SHP77 treated with DMSO at 0.1 percent for 48 hours (cell line): ENCODE results near the gene PCNX2.
A peak's percentile ranks its signal among the peaks of the same experiment; 100 is the strongest.

ENCODE experiments used
- DNase-seq: peaks from one replicate; lab custom pipeline; 2025; lab: John Stamatoyannopoulos, UW

The PCNX2 gene, protein sequence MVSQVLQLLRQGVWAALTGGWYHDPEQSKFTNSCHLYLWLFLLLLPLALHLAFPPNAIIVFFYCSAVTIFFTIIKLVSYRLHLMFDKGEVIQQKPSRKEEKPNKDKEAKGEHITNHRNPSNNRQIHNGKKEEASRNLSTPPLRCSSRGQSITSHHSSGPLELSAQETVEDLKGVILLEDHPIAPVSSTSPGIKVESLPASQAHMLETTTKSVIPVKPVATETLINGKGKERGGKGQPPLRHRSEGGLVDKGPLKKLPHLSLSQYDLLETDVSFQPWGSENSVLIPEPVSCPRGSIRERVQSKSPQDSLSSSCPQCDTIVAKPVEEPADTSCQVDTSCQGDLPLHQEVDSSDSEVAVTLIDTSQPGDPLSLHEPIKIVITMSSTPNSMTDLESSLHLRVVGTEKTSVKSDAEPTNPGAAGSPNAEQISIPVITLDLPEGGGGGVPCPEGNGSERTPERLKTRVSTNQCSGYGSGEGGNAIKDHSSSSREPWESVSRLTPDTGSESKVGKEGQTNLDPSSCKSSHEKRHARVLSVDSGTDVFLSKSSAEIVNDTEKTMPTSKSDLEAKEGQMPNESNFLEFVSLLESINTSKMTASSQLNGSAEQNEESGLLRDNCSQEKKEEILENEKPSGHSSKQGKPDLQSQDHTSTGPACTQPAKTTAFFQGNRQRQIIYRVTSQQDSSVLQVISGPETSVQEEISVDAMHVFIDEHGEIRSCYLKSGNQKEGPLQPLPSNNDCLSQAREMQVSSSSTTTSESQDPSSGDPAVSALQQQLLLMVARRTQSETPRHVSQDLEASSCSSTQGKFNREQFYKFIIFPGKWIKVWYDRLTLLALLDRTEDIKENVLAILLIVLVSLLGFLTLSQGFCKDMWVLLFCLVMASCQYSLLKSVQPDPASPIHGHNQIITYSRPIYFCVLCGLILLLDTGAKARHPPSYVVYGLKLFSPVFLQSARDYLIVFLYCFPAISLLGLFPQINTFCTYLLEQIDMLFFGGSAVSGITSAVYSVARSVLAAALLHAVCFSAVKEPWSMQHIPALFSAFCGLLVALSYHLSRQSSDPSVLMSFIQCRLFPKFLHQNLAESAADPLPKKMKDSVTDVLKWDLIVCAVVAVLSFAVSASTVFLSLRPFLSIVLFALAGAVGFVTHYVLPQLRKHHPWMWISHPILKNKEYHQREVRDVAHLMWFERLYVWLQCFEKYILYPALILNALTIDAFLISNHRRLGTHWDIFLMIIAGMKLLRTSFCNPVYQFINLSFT (N-terminal part only)

DNA sequence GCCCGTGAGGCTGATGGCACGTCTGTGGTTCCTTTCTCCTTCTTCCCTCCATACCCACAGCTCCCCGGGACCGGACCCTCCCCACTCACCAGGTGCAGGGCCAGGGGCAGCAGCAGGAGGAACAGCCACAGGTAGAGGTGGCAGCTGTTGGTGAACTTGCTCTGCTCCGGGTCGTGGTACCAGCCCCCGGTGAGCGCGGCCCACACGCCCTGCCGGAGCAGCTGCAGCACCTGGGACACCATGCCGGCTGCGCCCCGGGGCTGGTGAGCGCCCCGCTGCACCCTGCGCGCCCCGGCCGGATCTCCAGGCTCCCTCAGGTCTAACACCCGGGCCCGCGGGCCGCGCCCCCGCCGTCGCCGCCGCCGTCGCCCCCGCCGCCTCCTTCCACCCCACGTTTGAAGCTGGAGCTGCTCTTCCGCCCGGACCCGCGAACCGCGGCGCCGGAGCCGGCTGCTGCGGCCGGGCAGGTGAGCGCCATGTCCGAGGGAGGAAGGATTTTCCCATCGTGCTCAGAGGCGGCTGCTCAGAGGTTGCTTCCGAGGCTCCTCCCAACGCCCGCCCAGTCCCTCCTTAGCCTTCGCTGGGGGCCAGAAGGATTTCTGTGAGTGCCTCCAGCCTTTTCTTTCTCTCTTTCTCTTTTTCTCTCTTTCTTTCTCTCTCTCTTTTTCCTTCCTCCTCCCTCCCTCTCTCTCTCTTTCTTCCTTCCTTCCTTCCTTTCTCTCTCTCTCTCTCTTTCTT is at the start of gene PCNX2:
Gene PCNX2 (minus strand): TSS at position 489 of the 738 bp plus-strand sequence. CDS start 247 bp downstream, at position 242.
- DNase-seq: peak; percentile 18

- no peak for DNase-seq
These were observed 47.7 kb upstream of the PCNX2 start for GRCh38 chr1:233343262-233343661.

DNA sequence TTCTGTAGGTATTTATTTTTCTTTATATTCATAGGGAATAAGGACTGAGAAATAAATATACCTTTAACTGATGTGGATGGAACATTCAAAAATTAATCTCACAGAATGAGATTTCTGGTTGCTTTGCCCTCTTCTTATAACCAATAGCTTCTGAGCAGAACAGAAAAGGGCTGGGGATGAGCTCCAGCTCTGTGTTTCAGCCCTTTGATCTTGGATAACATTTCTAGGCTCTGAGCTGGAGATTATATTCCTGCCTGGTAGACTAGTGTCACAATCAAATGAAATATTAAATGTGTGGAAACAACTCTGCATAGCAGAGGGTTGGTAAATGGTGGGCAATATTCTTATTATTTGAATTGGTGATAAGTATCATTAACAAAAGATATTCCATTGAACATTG is 46.6 kb upstream of the PCNX2 start:
- DNase-seq: no peak

DNA sequence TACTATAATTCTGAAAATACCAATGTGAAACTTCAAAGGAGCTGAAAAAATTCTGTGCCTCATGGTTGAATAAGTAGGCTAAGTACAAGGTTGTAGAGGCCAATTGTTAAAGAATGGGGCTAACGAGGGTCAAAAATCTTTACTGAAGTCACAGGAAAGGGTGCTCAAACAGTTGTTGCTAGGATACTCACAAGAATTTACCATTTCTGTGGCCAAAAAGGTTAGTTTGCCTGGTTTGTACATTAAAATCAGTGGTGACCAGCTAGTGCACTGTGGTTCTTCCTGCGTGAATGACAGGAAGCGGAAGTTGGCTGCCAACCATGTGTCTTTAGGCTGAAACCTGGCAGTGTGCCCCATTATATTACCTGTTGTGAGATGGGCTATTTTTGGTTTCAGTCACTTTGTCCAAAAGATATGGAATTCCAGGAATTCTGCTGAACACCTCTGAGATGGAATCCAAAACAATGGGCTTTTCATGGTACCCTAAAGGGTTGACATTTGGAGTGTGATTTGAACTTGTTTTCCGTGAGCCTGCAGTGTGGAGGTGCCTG is 45.5 kb upstream of the PCNX2 start:
- no peak for DNase-seq

DNA sequence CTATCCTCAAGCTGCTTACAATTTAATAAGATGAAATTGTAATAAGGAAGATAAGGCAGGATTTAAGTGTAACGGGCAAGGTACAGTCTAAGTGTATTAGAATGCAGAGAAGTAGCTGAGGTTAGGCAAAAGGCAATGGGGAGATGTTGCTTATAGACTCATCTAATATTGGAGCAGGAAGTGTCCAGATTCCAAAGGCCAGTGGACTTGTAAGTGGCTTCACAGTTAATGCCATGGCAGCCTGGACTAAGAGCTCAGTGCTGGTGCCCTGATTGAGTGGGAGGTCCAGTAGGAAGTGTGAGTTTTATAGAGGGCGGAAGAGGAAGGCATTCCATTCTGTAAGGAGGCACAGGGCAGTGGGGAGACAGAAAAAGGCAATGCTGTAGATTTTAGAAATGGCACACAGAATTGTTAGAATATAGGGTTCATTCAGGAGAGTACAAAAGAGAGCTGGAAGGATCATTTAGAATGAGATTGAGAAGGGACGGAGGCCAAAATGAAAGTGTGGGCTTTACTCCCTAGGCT is 44.6 kb upstream of the PCNX2 start:
- DNase-seq: no peak

DNA sequence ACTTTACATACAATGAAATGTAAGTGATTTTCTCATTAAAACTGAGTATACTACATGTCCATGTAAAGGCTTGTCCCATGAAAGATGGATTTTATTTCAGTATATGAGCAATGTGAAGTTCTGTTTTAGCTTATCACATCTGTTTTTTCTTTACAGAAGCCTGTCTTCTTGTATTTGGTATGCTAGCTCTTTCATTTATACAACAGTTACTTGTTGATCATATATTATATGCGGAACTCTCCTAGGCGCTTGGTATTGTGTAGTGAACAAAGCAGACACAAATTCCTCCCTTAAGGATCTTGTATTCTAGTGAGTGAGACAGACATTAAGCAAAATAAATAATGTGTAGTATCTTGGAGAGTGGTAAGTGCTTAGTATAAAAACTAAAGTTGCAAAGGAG is 42.6 kb upstream of the PCNX2 start:
- DNase-seq: no peak

- no peak for DNase-seq
These were observed 42.0 kb upstream of the PCNX2 start for GRCh38 chr1:233337505-233337904.

GRCh38 chr1:233336554-233337456 is 41.3 kb upstream of the PCNX2 start:
- no peak for DNase-seq

GRCh38 chr1:233334092-233334491 is 38.6 kb upstream of the PCNX2 start:
- no peak for DNase-seq

- DNase-seq: no peak
These were observed 37.6 kb upstream of the PCNX2 start for GRCh38 chr1:233333086-233333485.

- DNase-seq: no peak
These were observed 36.4 kb upstream of the PCNX2 start for GRCh38 chr1:233331676-233332519.

DNA sequence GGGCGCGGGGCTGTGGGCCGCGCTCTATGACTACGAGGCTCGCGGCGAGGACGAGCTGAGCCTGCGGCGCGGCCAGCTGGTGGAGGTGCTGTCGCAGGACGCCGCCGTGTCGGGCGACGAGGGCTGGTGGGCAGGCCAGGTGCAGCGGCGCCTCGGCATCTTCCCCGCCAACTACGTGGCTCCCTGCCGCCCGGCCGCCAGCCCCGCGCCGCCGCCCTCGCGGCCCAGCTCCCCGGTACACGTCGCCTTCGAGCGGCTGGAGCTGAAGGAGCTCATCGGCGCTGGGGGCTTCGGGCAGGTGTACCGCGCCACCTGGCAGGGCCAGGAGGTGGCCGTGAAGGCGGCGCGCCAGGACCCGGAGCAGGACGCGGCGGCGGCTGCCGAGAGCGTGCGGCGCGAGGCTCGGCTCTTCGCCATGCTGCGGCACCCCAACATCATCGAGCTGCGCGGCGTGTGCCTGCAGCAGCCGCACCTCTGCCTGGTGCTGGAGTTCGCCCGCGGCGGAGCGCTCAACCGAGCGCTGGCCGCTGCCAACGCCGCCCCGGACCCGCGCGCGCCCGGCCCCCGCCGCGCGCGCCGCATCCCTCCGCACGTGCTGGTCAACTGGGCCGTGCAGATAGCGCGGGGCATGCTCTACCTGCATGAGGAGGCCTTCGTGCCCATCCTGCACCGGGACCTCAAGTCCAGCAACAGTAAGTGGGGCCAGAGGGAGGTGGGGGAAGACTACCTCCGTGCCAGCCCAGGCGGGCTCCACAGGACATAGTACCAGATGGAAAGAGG is 32.8 kb upstream of the PCNX2 start:
- DNase-seq: no peak

DNA sequence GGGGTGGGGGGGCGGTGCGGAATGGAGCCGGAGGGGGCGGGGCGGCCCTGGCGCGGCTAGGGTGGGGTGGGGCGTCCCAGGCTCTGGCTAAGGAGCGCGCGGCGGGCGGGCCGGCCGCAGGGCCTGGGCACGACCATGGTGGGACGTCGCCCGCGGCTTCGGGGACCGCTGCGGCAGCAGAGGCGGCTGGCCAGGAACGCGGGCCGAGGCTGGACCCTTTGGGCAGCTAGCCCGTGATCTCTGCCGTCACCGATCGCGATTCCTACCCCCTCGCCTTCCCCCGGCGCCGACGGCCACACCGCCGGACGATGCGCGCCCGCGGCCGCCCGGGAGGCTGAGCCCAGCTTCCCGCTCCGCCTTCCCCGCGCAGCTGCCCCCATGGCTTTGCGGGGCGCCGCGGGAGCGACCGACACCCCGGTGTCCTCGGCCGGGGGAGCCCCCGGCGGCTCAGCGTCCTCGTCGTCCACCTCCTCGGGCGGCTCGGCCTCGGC is 32.2 kb upstream of the PCNX2 start, which contains the start of gene MAP3K21:
Gene MAP3K21 (plus strand): TSS at position 74 of the 491 bp plus-strand sequence. CDS start 305 bp downstream, at position 379.
- DNase-seq: no peak

- DNase-seq: peak; percentile 68
These were observed 31.5 kb upstream of the PCNX2 start for GRCh38 chr1:233326811-233327650.

DNA sequence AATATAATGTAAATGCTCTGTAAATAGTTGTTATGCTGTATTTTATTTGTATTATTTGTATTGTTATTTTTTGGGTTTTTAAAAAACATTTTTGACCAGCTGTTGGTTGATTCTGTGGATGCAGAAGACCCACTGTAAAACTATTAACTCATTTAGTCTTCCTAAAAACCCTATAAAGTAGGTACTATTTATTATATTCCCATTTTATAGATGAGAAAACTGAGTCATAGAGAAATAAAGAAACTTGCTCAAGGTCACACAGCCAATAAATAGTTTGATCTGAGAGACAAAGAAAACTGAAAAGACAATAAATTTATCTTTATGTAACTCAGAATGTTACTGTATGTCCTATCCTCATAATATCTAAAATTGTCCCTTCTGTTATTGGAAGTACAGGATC is 30.8 kb upstream of the PCNX2 start:
- DNase-seq: no peak

DNA sequence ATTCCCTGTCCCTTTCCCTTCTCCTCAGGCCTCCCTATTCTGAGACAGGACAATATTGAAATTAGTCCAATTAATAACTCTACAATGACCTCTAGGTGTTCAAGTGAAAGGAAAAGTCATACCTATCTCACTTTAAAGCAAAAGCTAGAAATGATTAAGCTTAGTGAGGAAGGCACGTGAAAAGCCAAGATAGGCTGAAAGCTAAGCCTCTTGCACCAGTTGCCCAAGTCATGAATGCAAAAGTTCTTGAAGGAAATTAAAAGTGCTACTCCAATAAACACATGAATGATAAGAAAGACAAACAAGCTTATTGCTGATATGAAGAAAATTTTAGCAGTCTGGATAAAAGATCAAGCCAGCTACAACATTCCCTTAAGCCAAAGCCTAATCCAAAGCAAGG is 28.2 kb upstream of the PCNX2 start:
- DNase-seq: no peak

DNA sequence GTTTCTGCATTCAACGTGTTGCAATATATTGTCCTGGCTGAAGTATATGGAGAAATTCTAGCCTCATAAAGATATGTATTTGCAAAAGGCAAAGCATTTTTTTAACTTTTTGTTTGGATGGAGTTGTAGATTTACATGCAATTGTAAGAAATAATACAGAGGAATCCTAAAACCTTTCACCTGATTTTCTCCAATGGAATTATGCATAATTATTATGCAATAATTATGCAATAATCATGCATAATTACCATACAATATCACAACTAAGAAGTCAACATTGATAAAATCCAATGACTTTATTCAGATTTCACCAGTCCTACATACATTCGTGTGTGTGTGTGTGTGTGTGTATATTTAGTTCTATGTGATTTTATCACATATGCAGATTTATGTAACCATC is 24.5 kb upstream of the PCNX2 start:
- DNase-seq: no peak
